Panc1 (cell line): ENCODE results near the gene MAP4K4. TPM values are rescaled to one million over a fixed set of nuclear protein-coding genes. Genes with fewer than 3 reads are reported as not detected.

Source experiments
- ATAC-seq: fragments of 200-7000 bp; cut with Tn5 transposase; 2 replicates; pipeline ENCODE4 v1.9.1; 2020; ENCODE audit warnings: mild to moderate bottlenecking, moderate library complexity
- BruUV-seq: library from RNA; stranded (reverse); fragments of 400-500 nt; replicated peaks from 2 replicates; lab custom pipeline; 2021; lab: Mats Ljungman, UMichigan
- CTCF ChIA-PET: fragments of 300-600 bp; sonication (Branson Sonifier 250); formaldehyde crosslinking; loops from one replicate; lab custom pipeline; 2022; ENCODE audit warnings: antibody characterized with exemption; lab: Charles Lee
- POLR2A ChIA-PET: fragments of 300-600 bp; sonication (Branson Sonifier 250); formaldehyde crosslinking; loops from one replicate; lab custom pipeline; 2022; ENCODE audit warnings: antibody characterized with exemption; lab: Charles Lee
- DNase-seq: peaks from one replicate; pipeline ENCODE4 v3.0.0-alpha.2; 2010; ENCODE audit warnings: low read depth, low spot score
- H3K27ac ChIP-seq: 2 replicates; pipeline ENCODE4 v1.5.1; 2011; ENCODE audit warnings: mild to moderate bottlenecking, low read length, inconsistent platforms
- H3K27me3 ChIP-seq: fragments of 200-500 bp; sonication (Bioruptor generic); 2 replicates; pipeline ENCODE4 v1.6.0; 2014; ENCODE audit warnings: low read length, inconsistent platforms; ENCODE audit not compliant: control insufficient read depth, insufficient read depth
- H3K36me3 ChIP-seq: fragments of 200-500 bp; sonication (Bioruptor generic); 2 replicates; pipeline ENCODE4 v1.5.1; 2014; ENCODE audit warnings: inconsistent platforms, mild to moderate bottlenecking, low read length, moderate library complexity; ENCODE audit not compliant: control insufficient read depth, insufficient read depth
- H3K4me1 ChIP-seq: 2 replicates; pipeline ENCODE4 v1.5.1; 2011; ENCODE audit warnings: inconsistent platforms, mild to moderate bottlenecking, low read length, moderate library complexity; ENCODE audit not compliant: control insufficient read depth, insufficient read depth
- H3K4me3 ChIP-seq, 2 experiments: 2 replicates each; pipeline ENCODE4 v1.5.1; 2011 to 2012; ENCODE audit warnings: low read depth in 2 of 2, low read length in 2 of 2, mild to moderate bottlenecking in 2 of 2, inconsistent platforms in 1 of 2, moderate library complexity in 1 of 2
- H3K9me3 ChIP-seq: fragments of 200-500 bp; sonication (Bioruptor generic); 2 replicates; pipeline ENCODE4 v1.5.1; 2014; ENCODE audit warnings: low read depth, mild to moderate bottlenecking, inconsistent platforms, low read length, moderate library complexity; ENCODE audit not compliant: control insufficient read depth, insufficient read depth
- CTCF ChIP-seq: fragments of 450-650 bp; IDR thresholded peaks from 2 replicates; pipeline ENCODE4 v1.5.1; 2017; ENCODE audit warnings: mild to moderate bottlenecking
- POLR2AphosphoS5 ChIP-seq: IDR thresholded peaks from 2 replicates; pipeline ENCODE4 v1.6.1; 2012; ENCODE audit warnings: mild to moderate bottlenecking, low read depth, low read length, moderate library complexity
- REST ChIP-seq, 2 experiments: IDR thresholded peaks; 2 replicates each; pipeline ENCODE4 v1.6.1; 2011 to 2012; ENCODE audit warnings: low read depth in 2 of 2, control low read depth in 1 of 2, low read length in 1 of 2, mild to moderate bottlenecking in 1 of 2, moderate library complexity in 1 of 2; ENCODE audit not compliant: insufficient read depth in 1 of 2
- SIN3A ChIP-seq: IDR thresholded peaks from 2 replicates; pipeline ENCODE4 v1.6.1; 2012; ENCODE audit warnings: low read depth, mild to moderate bottlenecking, low read length, moderate library complexity, borderline replicate concordance; ENCODE audit not compliant: insufficient read depth
- TCF7L2 ChIP-seq: IDR thresholded peaks from 2 replicates; pipeline ENCODE4 v1.6.1; 2011; ENCODE audit warnings: mild to moderate bottlenecking, low read depth, low read length, inconsistent platforms
- in situ Hi-C: cut with HindIII; loops from 2 replicates; pipeline ENCODE4 v1.10.0; 2016; ENCODE audit warnings: low sequenced_read_pairs, low pct_unique_long_range_greater_than_20kb
- intact Hi-C: fragments of 100-400 bp; cut with micrococcal nuclease; formaldehyde crosslinking; loops from one replicate; pipeline ENCODE4 v1.10.0; 2022; ENCODE audit not compliant: unreplicated experiment
- total RNA-seq: library from RNA; stranded (reverse); gene quantifications from one replicate; pipeline ENCODE4 v1.2.1, GENCODE V29; 2021; ENCODE audit not compliant: unreplicated experiment

The MAP4K4 gene
- total RNA-seq, 1 experiment from 2014 or later: 68.5 TPM

GRCh38 chr2:101893681-101894381, 196.3 kb downstream of the MAP4K4 start:
- Histone ChIP-seq H3K27me3 (no peaks in the 10 kb centered on the region), H3K9me3 (no peaks in the 10 kb centered on the region), H3K4me3 (no peak overlapping the region), H3K27ac (no peak overlapping the region), H3K4me1 (no peaks in the 10 kb centered on the region), H3K36me3 (no peaks in the 10 kb centered on the region)
- BruUV-seq: no TSS peak
- no peak for DNase-seq
- POLR2A ChIA-PET: no interaction called here
- in situ Hi-C loops (no loop called here), intact Hi-C loops (no loop called here)
- TF ChIP-seq TCF7L2 (no peak), REST (IDR thresholded peaks at IDR 0.05; ENCODE audit: insufficient read depth in 1 of 2, low read depth in 2 of 2, low read length in 1 of 2) (no peak), CTCF (no peak), POLR2AphosphoS5 (no peak), SIN3A (no peak)
- no peak for ATAC-seq
- CTCF ChIA-PET: no interaction called here

GRCh38 chr2:101895039-101895438, 197.5 kb downstream of the MAP4K4 start:
- no peak for ATAC-seq
- TF ChIP-seq CTCF (no peak), POLR2AphosphoS5 (no peak), TCF7L2 (no peak), REST (IDR thresholded peaks at IDR 0.05; ENCODE audit: insufficient read depth in 1 of 2, low read depth in 2 of 2, low read length in 1 of 2) (no peak), SIN3A (no peak)
- no TSS peak for BruUV-seq
- H3K36me3 ChIP-seq: no peaks in the 10 kb centered on the region
- H3K27me3 ChIP-seq: no peaks in the 10 kb centered on the region
- ChIA-PET CTCF (interaction anchor here (1.5 kb wide), 1 partner anchor 11 kb away, joined by 3 read pairs; no protein-coding TSS in a partner anchor), POLR2A (no interaction called here)
- no peak for DNase-seq
- in situ Hi-C loops: no loop called here
- no peak overlapping the region for H3K27ac ChIP-seq
- intact Hi-C loops: no loop called here
- no peaks in the 10 kb centered on the region for H3K9me3 ChIP-seq
- H3K4me1 ChIP-seq: no peaks in the 10 kb centered on the region
- no peak overlapping the region for H3K4me3 ChIP-seq
